Measurements from ENCODE around the gene APOA5. TPM values are rescaled to one million over a fixed set of nuclear protein-coding genes. Genes with fewer than 3 reads are reported as not detected.

Gene APOA5
- total RNA-seq, 2 donors from 2014 or later, result not detected

DNA sequence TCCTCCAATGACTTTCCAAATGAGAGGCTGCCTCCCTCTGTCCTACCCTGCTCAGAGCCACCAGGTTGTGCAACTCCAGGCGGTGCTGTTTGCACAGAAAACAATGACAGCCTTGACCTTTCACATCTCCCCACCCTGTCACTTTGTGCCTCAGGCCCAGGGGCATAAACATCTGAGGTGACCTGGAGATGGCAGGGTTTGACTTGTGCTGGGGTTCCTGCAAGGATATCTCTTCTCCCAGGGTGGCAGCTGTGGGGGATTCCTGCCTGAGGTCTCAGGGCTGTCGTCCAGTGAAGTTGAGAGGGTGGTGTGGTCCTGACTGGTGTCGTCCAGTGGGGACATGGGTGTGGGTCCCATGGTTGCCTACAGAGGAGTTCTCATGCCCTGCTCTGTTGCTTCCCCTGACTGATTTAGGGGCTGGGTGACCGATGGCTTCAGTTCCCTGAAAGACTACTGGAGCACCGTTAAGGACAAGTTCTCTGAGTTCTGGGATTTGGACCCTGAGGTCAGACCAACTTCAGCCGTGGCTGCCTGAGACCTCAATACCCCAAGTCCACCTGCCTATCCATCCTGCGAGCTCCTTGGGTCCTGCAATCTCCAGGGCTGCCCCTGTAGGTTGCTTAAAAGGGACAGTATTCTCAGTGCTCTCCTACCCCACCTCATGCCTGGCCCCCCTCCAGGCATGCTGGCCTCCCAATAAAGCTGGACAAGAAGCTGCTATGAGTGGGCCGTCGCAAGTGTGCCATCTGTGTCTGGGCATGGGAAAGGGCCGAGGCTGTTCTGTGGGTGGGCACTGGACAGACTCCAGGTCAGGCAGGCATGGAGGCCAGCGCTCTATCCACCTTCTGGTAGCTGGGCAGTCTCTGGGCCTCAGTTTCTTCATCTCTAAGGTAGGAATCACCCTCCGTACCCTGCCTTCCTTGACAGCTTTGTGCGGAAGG, 40.9 kb upstream of the APOA5 start:
- no peaks in the 10 kb centered on the region for H3K27me3 Mint-ChIP-seq
- no peak overlapping the region for H3K27ac Mint-ChIP-seq
- peaks cover 9 to 11% of the 10 kb centered on the region in 2 donors for H3K4me1 Mint-ChIP-seq (ENCODE audit: low read depth in 2 of 2)
- H3K36me3 Mint-ChIP-seq, result no peaks in the 10 kb centered on the region
- H3K4me3 Mint-ChIP-seq, result no peak overlapping the region
- no peak for ATAC-seq
- H3K9me3 Mint-ChIP-seq, result no peaks in the 10 kb centered on the region
- DNase-seq (ENCODE audit: low spot score), result peak; percentile 49

GRCh38 chr11:116831790-116832349, 40.2 kb upstream of the APOA5 start:
- DNase-seq (ENCODE audit: low spot score) (peak; percentile 10), ATAC-seq (no peak)
- no peaks in the 10 kb centered on the region for H3K36me3 Mint-ChIP-seq
- H3K27ac Mint-ChIP-seq, result no peak overlapping the region
- no peaks in the 10 kb centered on the region for H3K27me3 Mint-ChIP-seq
- H3K9me3 Mint-ChIP-seq, result no peaks in the 10 kb centered on the region
- H3K4me3 Mint-ChIP-seq, result no peak overlapping the region
- peaks cover 9 to 11% of the 10 kb centered on the region in 2 donors for H3K4me1 Mint-ChIP-seq (ENCODE audit: low read depth in 2 of 2)

DNA sequence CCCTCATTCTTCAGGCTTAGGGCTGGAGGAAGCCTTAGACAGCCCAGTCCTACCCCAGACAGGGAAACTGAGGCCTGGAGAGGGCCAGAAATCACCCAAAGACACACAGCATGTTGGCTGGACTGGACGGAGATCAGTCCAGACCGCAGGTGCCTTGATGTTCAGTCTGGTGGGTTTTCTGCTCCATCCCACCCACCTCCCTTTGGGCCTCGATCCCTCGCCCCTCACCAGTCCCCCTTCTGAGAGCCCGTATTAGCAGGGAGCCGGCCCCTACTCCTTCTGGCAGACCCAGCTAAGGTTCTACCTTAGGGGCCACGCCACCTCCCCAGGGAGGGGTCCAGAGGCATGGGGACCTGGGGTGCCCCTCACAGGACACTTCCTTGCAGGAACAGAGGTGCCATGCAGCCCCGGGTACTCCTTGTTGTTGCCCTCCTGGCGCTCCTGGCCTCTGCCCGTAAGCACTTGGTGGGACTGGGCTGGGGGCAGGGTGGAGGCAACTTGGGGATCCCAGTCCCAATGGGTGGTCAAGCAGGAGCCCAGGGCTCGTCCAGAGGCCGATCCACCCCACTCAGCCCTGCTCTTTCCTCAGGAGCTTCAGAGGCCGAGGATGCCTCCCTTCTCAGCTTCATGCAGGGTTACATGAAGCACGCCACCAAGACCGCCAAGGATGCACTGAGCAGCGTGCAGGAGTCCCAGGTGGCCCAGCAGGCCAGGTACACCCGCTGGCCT, 38.7 kb upstream of the APOA5 start:
- no peak for ATAC-seq
- no peaks in the 10 kb centered on the region for H3K9me3 Mint-ChIP-seq
- no peak overlapping the region for H3K27ac Mint-ChIP-seq
- no peaks in the 10 kb centered on the region for H3K36me3 Mint-ChIP-seq
- H3K4me1 Mint-ChIP-seq (ENCODE audit: low read depth in 2 of 2), result peaks cover 5 to 8% of the 10 kb centered on the region in 2 donors
- no peak overlapping the region for H3K4me3 Mint-ChIP-seq
- H3K27me3 Mint-ChIP-seq, result no peaks in the 10 kb centered on the region
- peak; percentile 60 for DNase-seq (ENCODE audit: low spot score)

GRCh38 chr11:116829525-116830183, 38.0 kb upstream of the APOA5 start, which contains the start of gene APOC3:
Gene APOC3 (plus strand): TSS chr11:116829907. CDS start chr11:116830583, 676 bp downstream.
- DNase-seq (ENCODE audit: low spot score), result peak; percentile 49
- ATAC-seq, result no peak
- H3K9me3 Mint-ChIP-seq, result no peaks in the 10 kb centered on the region
- H3K27me3 Mint-ChIP-seq, result no peaks in the 10 kb centered on the region
- H3K36me3 Mint-ChIP-seq, result no peaks in the 10 kb centered on the region
- H3K27ac Mint-ChIP-seq, result no peak within 1 kb of the TSS
- H3K4me3 Mint-ChIP-seq, result no peak within 1 kb of the TSS
- H3K4me1 Mint-ChIP-seq (ENCODE audit: low read depth in 2 of 2), result peaks cover under 1% of the 10 kb centered on the region in 2 donors

- H3K27me3 Mint-ChIP-seq, result no peaks in the 10 kb centered on the region
- no peaks in the 10 kb centered on the region for H3K4me1 Mint-ChIP-seq (ENCODE audit: low read depth in 2 of 2)
- no peak for DNase-seq (ENCODE audit: low spot score)
- ATAC-seq, result no peak
- no peaks in the 10 kb centered on the region for H3K9me3 Mint-ChIP-seq
- H3K36me3 Mint-ChIP-seq, result no peaks in the 10 kb centered on the region
- no peak overlapping the region for H3K4me3 Mint-ChIP-seq
- H3K27ac Mint-ChIP-seq, result no peak overlapping the region
These were observed 37.2 kb upstream of the APOA5 start for GRCh38 chr11:116828632-116829524.

DNA sequence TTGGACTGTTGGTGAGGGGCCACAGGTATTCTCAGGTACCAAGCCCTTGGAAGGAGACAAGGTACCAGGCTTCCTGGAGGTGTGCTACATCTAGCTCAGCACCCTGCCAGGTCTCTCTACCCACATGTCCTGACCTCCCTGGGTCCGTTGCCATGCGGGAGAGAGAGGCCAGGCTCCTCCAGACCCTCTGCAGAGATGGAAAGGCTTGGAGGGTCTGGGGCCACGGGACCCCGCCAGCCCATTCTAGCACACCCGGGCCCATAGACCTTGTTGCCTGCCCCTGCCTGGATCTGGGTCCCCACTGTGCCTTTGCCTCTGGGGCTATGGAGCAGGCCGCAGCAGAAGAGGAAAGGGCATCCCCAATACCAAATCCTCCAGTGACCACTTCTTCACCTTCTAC, 35.8 kb upstream of the APOA5 start:
- Mint-ChIP-seq H3K9me3 (no peaks in the 10 kb centered on the region), H3K27me3 (no peaks in the 10 kb centered on the region), H3K4me1 (ENCODE audit: low read depth in 2 of 2) (no peaks in the 10 kb centered on the region), H3K36me3 (no peaks in the 10 kb centered on the region), H3K27ac (no peak overlapping the region), H3K4me3 (no peak overlapping the region)
- ATAC-seq, result no peak
- DNase-seq (ENCODE audit: low spot score), result no peak

DNA sequence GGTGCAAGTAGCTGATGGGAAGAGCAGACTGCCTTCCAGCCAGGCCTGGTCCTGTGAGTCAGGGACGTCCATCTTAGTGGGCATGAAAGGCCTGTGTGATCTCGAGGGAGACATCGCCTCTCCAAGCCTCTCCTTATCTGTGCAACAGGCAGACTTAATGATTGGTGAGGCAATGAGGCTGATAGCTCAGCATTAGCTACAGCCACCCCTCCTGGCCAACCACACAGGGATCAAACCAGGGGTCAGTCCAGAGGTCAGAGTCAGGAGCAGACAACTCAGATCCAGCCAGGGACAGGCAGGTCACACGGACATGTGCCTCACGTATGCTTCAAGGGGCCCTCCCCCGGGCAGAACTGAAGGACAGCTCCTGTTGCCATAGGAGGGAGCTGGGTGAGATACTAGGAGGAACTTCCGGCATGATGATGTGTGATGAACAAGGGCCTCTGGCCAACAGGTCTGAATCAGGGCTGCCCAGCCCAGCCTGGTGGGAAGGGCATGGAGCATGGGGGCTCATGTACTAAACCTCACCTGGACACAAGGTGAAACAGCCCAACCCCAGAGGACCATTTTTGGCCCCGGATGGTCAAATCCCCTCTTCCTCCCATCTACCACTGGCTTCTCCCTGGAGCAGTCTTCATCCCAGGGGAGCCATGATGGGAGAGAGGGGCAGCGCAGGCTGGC, 35.2 kb upstream of the APOA5 start:
- ATAC-seq, result no peak
- H3K36me3 Mint-ChIP-seq, result no peaks in the 10 kb centered on the region
- no peaks in the 10 kb centered on the region for H3K4me1 Mint-ChIP-seq (ENCODE audit: low read depth in 2 of 2)
- no peak for DNase-seq (ENCODE audit: low spot score)
- H3K27me3 Mint-ChIP-seq, result no peaks in the 10 kb centered on the region
- no peak overlapping the region for H3K27ac Mint-ChIP-seq
- no peak overlapping the region for H3K4me3 Mint-ChIP-seq
- no peaks in the 10 kb centered on the region for H3K9me3 Mint-ChIP-seq

DNA sequence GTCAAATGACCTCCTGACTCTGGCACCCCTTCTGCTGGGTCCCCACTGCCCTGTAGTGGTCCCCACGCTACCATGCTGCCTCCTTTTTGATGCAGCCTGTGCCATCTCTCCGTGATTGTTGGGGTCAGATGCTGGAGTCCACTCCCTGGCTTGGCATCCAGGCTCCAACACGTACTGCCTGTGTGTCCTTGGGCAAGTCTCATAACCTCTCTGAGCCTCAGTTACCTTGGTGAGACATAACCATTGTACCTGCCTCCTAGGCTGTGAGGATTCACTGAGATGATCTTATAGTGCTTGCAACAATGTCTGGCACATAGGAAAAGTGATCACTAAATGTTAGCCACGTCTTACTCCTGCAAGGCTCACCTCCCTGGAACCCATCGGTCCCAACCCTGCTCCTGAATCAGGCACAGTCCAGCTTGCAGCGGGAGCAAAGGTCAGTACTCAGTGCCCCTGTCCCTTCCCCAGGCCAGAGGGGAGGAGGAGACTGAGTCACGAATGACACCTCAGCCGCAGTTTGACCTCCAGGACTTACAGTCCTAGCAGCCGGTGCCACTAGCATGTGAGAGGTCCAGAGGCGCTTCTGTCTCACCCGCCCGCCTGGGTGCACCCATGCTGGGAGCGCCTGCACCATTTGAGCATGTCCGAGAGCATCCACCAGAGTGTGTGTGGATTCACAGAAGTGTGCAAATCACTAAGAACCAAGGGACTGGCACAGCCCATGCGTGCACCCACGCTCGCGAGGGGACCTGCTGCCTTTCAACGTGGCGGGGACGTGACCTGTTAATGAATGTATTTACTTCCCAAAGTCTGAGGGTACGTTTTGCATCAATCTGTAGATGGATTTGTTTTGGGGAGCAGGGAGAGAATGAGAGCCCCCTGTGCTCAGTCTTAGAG, 34.4 kb upstream of the APOA5 start:
- Mint-ChIP-seq H3K36me3 (no peaks in the 10 kb centered on the region), H3K4me1 (ENCODE audit: low read depth in 2 of 2) (no peaks in the 10 kb centered on the region), H3K27ac (no peak overlapping the region), H3K4me3 (no peak overlapping the region), H3K27me3 (no peaks in the 10 kb centered on the region), H3K9me3 (no peaks in the 10 kb centered on the region)
- ATAC-seq, result no peak
- DNase-seq (ENCODE audit: low spot score), result no peak

GRCh38 chr11:116825434-116825833, 33.8 kb upstream of the APOA5 start:
- DNase-seq (ENCODE audit: low spot score) (no peak), ATAC-seq (no peak)
- Mint-ChIP-seq H3K4me1 (ENCODE audit: low read depth in 2 of 2) (no peaks in the 10 kb centered on the region), H3K27me3 (no peaks in the 10 kb centered on the region), H3K4me3 (no peak overlapping the region), H3K9me3 (no peaks in the 10 kb centered on the region), H3K36me3 (no peaks in the 10 kb centered on the region), H3K27ac (no peak overlapping the region)

DNA sequence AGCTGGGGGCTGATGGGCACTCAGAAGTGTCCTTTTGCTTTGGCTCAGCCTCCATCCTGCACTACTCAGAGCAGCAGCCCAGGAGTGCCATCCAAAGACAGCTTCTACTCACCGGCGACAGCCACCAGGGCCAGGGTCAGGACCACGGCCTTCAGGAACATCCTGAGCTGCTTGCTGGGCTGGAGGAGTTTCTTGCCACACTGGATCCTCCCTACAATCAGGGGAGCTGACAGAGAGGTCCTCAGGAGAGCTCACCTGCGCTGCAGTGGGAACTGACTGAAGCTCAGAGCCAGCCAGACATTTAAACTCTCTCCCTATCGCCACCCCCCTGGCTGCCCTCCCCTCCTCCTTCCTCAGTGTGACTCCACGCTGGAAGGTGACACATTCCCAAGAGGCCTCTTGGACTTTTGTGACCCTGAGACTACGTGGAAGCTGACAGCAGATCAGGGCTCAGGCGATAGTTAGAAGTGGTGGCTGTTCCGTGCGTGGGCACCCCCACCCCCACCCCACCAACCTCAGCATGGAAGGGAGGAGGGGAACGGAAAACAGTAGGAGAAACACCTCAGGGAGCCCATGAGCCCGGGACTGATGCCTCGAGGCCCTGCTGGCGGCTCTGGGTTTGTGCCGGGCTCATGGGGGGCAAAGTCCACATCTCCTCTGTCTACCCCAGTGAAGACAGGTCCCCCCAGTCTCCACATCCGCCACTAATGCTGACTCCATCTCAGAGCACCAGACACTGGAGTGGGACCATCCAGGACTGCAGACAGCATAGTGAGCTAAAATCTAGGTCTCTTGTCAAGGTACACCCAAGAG, 31.6 kb upstream of the APOA5 start, which contains the start of gene APOA4:
Gene APOA4 (minus strand): TSS at position 274 of the 813 bp plus-strand sequence. CDS start 113 bp downstream, at position 161.
- Mint-ChIP-seq H3K4me1 (ENCODE audit: low read depth in 2 of 2) (no peaks in the 10 kb centered on the region), H3K4me3 (no peak within 1 kb of the TSS), H3K36me3 (no peaks in the 10 kb centered on the region), H3K27ac (no peak within 1 kb of the TSS), H3K9me3 (no peaks in the 10 kb centered on the region), H3K27me3 (no peaks in the 10 kb centered on the region)
- DNase-seq (ENCODE audit: low spot score) (no peak), ATAC-seq (peak in 1 of 2 donors; percentile 30)

DNA sequence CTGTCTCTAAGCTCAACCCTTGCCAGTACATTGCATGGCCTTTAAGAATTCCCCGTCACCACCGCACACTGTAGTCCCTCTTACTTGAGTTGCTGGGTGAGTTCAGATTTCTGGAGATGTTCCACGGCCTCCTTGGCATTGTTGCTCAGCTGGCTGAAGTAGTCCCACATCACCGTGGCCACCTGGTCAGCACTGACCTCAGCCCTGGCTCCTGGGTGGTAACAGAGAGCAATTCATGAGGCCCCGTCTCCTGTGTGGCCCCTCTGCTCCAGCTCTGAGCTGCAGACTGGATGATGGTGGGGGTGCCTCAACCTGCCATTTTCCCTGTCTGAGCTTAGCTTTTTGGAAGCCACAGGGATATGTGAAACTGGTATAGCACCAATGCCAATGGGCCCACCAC, 30.9 kb upstream of the APOA5 start:
- no peaks in the 10 kb centered on the region for H3K4me1 Mint-ChIP-seq (ENCODE audit: low read depth in 2 of 2)
- DNase-seq (ENCODE audit: low spot score), result no peak
- no peak overlapping the region for H3K27ac Mint-ChIP-seq
- no peak overlapping the region for H3K4me3 Mint-ChIP-seq
- H3K27me3 Mint-ChIP-seq, result no peaks in the 10 kb centered on the region
- H3K9me3 Mint-ChIP-seq, result no peaks in the 10 kb centered on the region
- no peaks in the 10 kb centered on the region for H3K36me3 Mint-ChIP-seq
- ATAC-seq, result no peak

Measured in natural killer cell treated with Interleukin-12 subunit alpha and Interleukin-12 subunit beta and Interleukin-15 and Interleukin-18, amount 100 ng/mL, for 72 hours (primary cell).